Stimulated activated naive CD8-positive, alpha-beta T cell treated with anti-CD3 and anti-CD28 coated beads, Interleukin-15, Interleukin-2, amounts not matched to agents 100 U/mL and 50 U/mL, for 24 hours (primary cell): ENCODE results near the gene SLC35G2.
"Not testable (repeated sequence)": the region's sequence is repeated elsewhere in the genome, so short reads cannot be mapped to it uniquely, and the experiment has no call there.

Experiments used
- ATAC-seq: fragments of 150-1000 bp; cut with Tn5 transposase; one replicate; pipeline ENCODE4 v1.10.0; 2021
- DNase-seq: peaks from one replicate; pipeline ENCODE4 v3.0.0; 2021

SLC35G2 gene

DNA sequence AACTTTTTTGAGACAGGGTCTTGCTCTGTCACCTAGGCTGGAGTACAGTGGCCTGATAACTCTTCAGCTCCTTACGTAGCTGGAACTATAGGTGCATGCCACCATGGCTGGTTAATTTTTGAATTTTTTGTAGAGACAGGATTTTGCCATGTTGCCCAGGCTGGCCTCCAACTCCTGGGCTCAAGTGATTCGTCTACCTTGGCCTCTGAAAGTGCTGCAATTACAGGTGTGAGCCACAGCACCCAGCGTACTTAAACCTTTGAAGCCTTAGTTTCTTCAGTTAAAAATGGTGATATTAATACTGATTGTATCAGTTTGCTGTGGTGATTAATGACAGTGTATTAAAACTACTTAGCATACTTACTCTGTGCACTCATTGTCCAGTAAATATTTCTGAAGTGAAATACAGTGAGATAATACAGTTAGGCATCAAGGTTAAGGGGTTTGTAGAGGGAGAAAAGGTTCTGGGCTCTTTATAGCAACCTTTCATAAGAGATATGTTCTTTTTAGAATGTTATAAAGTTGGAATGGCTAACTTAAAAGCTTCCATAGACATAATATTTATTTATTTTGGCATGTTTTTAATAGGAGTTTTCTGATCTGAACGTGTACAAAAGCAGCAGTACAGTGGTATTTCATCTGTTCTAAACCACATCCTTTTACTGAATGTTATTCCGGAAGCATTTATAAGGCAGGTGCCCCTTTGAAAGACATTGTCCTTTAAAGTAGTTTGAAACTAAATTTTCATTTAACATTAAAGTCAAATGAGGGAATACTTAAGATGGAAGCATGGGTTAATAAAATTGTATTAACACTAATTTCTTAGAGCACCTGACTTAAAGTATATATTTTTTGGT lies 66.7 kb downstream of the SLC35G2 start:
- DNase-seq = no peak
- no peak for ATAC-seq

GRCh38 chr3:136889947-136890346 lies 71.0 kb downstream of the SLC35G2 start:
- no peak for DNase-seq
- ATAC-seq = no peak

DNA sequence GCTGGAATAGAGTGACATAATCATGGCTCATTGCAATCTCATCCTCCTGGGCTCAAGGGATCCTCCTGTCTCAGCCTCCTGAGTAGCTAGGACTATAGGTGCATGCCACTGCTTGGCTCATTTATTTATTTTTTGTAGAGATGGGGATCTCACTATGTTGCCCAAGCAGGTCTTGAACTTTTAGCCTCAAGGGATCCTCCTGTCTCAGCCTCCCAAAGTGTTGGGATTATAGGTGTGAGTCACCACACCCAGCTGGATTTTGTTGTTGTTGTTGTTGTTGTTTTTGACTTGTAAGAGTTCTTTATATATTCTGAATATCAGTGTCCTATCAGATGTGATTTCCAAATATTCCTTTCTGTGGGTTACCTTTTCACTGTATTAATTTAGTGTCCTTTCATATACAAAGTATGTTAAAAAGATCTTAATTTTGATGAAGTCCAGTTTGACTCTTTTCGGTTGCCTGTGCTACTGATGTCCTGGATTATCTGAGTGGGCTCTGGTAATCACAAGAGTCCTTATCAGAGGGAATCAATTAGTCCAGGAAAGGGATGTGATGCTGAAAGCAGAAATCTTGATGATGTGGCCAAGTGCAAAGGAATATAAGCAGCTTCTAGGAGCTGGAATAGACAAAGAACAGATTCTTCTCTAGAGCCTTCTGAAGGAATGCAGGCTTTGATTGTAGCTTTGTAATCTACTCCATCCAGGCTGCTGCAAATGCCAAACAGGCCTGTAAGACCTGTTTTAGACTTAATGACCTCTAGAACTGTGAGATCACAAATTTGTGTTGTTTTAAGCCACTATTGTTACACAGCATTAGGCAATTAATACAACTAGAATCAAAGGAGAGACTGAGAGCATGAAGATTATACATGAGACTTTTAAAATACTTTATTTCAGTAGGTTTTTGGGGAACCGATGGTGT lies 73.3 kb downstream of the SLC35G2 start:
- DNase-seq (no peak), ATAC-seq (no peak)

GRCh38 chr3:136893848-136894443 lies 75.0 kb downstream of the SLC35G2 start:
- ATAC-seq = no peak
- no peak for DNase-seq

- not testable (repeated sequence) for DNase-seq, ATAC-seq
These were observed 78.2 kb downstream of the SLC35G2 start for GRCh38 chr3:136897171-136897570.

- no peak for DNase-seq
These were observed 79.6 kb downstream of the SLC35G2 start for GRCh38 chr3:136898549-136898948.

GRCh38 chr3:136898954-136899353 lies 80.0 kb downstream of the SLC35G2 start:
- no peak for DNase-seq

More at GRCh38 chr3:136898549-136898948, 79.6 kb downstream of the SLC35G2 start:
- ATAC-seq = no peak

DNA sequence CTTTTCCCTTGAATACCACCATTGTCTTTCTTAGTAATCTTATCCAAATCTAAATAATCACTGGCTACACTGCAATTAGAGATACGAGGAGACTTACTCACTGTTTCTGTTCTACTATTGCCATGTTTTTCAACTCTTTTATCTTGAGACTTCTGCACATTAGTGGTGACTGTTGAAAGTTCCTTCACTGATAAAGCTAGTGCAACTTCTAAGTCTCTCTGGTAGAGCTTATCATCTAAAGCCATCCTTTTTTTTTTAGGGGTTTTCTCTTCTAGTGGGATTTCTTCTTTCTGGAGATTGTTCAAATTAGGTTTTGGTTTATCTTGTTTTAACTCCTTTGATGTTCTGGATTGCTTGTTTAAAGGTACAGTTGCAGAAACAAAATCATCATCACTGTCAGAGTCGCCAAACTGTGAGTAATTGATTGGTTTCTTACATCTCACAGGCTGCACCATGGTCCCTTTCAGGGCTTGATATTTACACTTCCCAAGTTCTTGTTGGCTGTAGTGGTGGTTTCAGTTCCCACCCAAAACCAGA lies 80.8 kb downstream of the SLC35G2 start:
- peak; percentile 71 for ATAC-seq

More at GRCh38 chr3:136898954-136899353, 80.0 kb downstream of the SLC35G2 start:
- ATAC-seq = no peak

DNA sequence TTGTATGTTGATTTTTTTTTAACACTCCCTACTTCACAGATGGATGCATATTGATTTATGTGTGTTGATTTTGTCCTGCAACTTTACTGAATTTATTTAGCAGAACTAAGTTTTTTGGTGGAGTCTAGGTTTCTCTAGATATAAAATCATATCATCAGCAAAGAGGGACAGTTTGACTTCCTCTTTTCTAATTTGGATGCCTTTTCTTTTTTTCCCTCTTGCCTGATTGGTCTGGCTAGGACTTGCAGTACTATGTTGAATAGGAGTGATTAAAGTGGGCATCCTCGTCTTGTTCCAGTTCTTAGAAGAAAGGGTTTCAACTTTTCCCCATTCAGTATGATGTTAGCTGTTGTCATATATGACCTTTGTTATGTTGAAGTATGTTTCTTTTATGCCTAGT lies 81.8 kb downstream of the SLC35G2 start:
- ATAC-seq, DNase-seq: not testable (repeated sequence)

More for the DNA sequence above, 80.8 kb downstream of the SLC35G2 start:
- no peak for DNase-seq

- no peak for ATAC-seq
- no peak for DNase-seq
These were observed 82.5 kb downstream of the SLC35G2 start for GRCh38 chr3:136901391-136901790.

GRCh38 chr3:136902530-136902929 lies 83.6 kb downstream of the SLC35G2 start:
- not testable (repeated sequence) for DNase-seq, ATAC-seq

DNA sequence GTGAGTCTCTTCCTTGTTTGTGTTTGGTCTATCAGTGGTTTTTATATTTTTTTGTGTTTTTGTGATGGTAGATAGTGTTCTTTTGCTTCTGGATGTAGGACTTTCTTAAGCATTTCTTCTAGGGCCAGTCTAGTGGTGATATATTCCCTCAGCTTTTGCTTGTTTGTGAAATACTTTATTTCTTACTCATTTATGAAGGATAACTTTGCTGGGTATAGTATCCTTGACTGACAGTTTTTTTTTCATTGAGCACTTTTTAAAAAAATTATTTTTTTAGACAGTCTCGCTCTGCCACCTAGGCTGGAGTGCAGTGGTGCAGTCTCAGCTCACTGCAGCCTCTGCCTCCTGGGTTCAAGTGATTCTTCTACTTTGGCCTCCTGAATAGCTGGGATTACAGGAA lies 85.0 kb downstream of the SLC35G2 start:
- ATAC-seq (no peak), DNase-seq (no peak)

DNA sequence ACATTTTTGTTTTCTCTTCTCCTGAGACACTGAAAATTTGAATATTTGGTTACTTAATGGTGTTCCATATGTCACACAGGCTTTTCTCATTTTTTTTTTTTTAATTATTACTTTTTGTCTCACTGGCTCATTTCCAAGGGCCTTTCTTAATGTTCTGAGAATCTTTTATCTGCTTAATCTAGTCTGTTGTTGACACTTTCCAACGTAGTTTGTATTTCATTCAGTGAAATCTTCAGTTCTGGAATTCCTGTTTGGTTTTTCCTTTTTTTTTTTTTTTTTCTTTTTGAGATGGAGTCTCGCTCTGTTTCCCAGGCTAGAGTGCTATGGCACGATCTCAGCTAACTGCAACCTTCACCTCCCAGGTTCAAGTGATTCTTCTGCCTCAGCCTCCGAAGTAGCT lies 85.8 kb downstream of the SLC35G2 start:
- DNase-seq = no peak
- ATAC-seq = no peak
